Measurements from ENCODE around the gene SCAPER. TPM values are rescaled to one million over a fixed set of nuclear protein-coding genes. Genes with fewer than 3 reads are reported as not detected.

Gene SCAPER
- polyA plus RNA-seq, 1 donor from 2014 or later, result 77.1 TPM

GRCh38 chr15:76584868-76585575 lies 320.1 kb downstream of the SCAPER start (continued):
- TF ChIP-seq EZH2 (IDR thresholded peaks at IDR 0.05; ENCODE audit: borderline replicate concordance, insufficient read depth, low read length, poor library complexity, severe bottlenecking) (no peak), TAF1 (IDR thresholded peaks at IDR 0.05; ENCODE audit: low read depth) (no peak)

GRCh38 chr15:76582550-76582949 lies 322.6 kb downstream of the SCAPER start:
- TF ChIP-seq RAD21 (conservative IDR thresholded peaks at IDR 0.05), result no peak
- no peak for TF ChIP-seq EP300 (conservative IDR thresholded peaks at IDR 0.05; ENCODE audit: poor library complexity, severe bottlenecking)
- TF ChIP-seq POLR2AphosphoS5 (IDR thresholded peaks at IDR 0.05), result no peak
- no peak for TF ChIP-seq SMC3 (conservative IDR thresholded peaks at IDR 0.05; ENCODE audit: poor library complexity)
- TF ChIP-seq, protein P1, sequence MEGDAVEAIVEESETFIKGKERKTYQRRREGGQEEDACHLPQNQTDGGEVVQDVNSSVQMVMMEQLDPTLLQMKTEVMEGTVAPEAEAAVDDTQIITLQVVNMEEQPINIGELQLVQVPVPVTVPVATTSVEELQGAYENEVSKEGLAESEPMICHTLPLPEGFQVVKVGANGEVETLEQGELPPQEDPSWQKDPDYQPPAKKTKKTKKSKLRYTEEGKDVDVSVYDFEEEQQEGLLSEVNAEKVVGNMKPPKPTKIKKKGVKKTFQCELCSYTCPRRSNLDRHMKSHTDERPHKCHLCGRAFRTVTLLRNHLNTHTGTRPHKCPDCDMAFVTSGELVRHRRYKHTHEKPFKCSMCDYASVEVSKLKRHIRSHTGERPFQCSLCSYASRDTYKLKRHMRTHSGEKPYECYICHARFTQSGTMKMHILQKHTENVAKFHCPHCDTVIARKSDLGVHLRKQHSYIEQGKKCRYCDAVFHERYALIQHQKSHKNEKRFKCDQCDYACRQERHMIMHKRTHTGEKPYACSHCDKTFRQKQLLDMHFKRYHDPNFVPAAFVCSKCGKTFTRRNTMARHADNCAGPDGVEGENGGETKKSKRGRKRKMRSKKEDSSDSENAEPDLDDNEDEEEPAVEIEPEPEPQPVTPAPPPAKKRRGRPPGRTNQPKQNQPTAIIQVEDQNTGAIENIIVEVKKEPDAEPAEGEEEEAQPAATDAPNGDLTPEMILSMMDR (IDR thresholded peaks at IDR 0.05; ENCODE audit: poor library complexity, severe bottlenecking), result no peak
- TF ChIP-seq REST (IDR thresholded peaks at IDR 0.05; ENCODE audit: borderline replicate concordance), result no peak
- no peak for TF ChIP-seq MXI1 (conservative IDR thresholded peaks at IDR 0.05; ENCODE audit: poor library complexity, severe bottlenecking)
- no peak for TF ChIP-seq EZH2 (IDR thresholded peaks at IDR 0.05; ENCODE audit: borderline replicate concordance, insufficient read depth, low read length, poor library complexity, severe bottlenecking)
- no peaks in the 10 kb centered on the region for H4K20me1 ChIP-seq (ENCODE audit: insufficient read depth)
- no peak overlapping the region for H2AFZ ChIP-seq (ENCODE audit: low read depth, low read length)
- no peaks in the 10 kb centered on the region for H3F3A ChIP-seq (ENCODE audit: insufficient read depth, low read length, poor library complexity, severe bottlenecking)
- no peaks in the 10 kb centered on the region for H3K36me3 ChIP-seq (ENCODE audit: insufficient read depth, low read length)
- no peaks in the 10 kb centered on the region for H3K27me3 ChIP-seq (ENCODE audit: insufficient read depth, low read depth, low read length)
- no peaks in the 10 kb centered on the region for H3K9me3 ChIP-seq (ENCODE audit: low read length)
- H3K27ac ChIP-seq (ENCODE audit: low read length), result no peak overlapping the region
- H3K9ac ChIP-seq (ENCODE audit: low read length), result no peak overlapping the region
- H3K4me3 ChIP-seq (ENCODE audit: low read length), result no peak overlapping the region
- no peak overlapping the region for H3K4me2 ChIP-seq (ENCODE audit: low read length)
- H3K9me2 ChIP-seq (ENCODE audit: insufficient read depth, low read length), result no peaks in the 10 kb centered on the region
- no peaks in the 10 kb centered on the region for H3K79me2 ChIP-seq (replicated peaks; ENCODE audit: insufficient read depth, low read length)

DNA sequence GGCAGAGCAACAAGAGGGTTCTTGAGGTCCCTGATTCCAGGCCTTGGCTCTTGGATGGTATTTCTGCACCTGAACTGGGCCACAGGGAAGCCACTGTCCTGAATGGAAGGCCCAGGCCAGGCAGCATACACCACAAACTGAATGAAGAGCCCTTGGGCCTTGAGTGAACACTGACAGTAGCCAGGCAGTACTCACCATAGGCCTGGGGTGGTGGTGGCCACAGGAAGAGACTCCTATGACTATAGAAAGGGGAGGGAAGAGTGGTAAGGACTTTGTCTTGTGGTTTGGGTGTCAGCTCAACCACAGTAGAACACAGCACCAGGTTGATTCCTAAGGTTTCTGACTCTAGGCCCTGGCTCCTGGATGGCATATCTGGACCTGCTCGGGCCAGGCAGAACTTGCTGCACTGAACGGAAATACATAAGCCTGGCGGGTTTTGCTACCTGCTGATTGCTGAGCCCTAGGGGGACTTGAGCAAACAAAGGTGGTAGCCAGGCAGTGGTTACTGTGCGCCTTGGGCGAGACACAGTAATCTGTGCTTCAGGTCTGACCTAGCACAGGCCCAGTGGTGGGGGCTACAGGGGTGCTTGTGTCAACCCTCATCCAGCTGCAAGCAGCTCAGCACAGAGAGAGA lies 327.1 kb downstream of the SCAPER start:
- H3K36me3 ChIP-seq (ENCODE audit: insufficient read depth, low read length), result no peaks in the 10 kb centered on the region
- no peak overlapping the region for H3K4me3 ChIP-seq (ENCODE audit: low read length)
- H2AFZ ChIP-seq (ENCODE audit: low read depth, low read length), result no peak overlapping the region
- no peaks in the 10 kb centered on the region for H3K9me3 ChIP-seq (ENCODE audit: low read length)
- no peak overlapping the region for H3K9ac ChIP-seq (ENCODE audit: low read length)
- no peak overlapping the region for H3K4me2 ChIP-seq (ENCODE audit: low read length)
- no peaks in the 10 kb centered on the region for H3K79me2 ChIP-seq (replicated peaks; ENCODE audit: insufficient read depth, low read length)
- H3K9me2 ChIP-seq (ENCODE audit: insufficient read depth, low read length), result no peaks in the 10 kb centered on the region
- no peaks in the 10 kb centered on the region for H3F3A ChIP-seq (ENCODE audit: insufficient read depth, low read length, poor library complexity, severe bottlenecking)
- TF ChIP-seq REST (IDR thresholded peaks at IDR 0.05; ENCODE audit: borderline replicate concordance) (no peak), POLR2AphosphoS5 (IDR thresholded peaks at IDR 0.05) (no peak), TAF1 (IDR thresholded peaks at IDR 0.05; ENCODE audit: low read depth) (no peak), RAD21 (conservative IDR thresholded peaks at IDR 0.05) (no peak), EZH2 (IDR thresholded peaks at IDR 0.05; ENCODE audit: borderline replicate concordance, insufficient read depth, low read length, poor library complexity, severe bottlenecking) (no peak), EP300 (conservative IDR thresholded peaks at IDR 0.05; ENCODE audit: poor library complexity, severe bottlenecking) (no peak), SMC3 (conservative IDR thresholded peaks at IDR 0.05; ENCODE audit: poor library complexity) (no peak), MXI1 (conservative IDR thresholded peaks at IDR 0.05; ENCODE audit: poor library complexity, severe bottlenecking) (no peak)
- TF ChIP-seq, protein P1 (IDR thresholded peaks at IDR 0.05; ENCODE audit: poor library complexity, severe bottlenecking), result no peak
- H4K20me1 ChIP-seq (ENCODE audit: insufficient read depth), result no peaks in the 10 kb centered on the region
- H3K27ac ChIP-seq (ENCODE audit: low read length), result no peak overlapping the region
- no peaks in the 10 kb centered on the region for H3K27me3 ChIP-seq (ENCODE audit: insufficient read depth, low read depth, low read length)
